H9 (cell line): ENCODE results near the gene CLEC16A. TPM values are rescaled to one million over a fixed set of nuclear protein-coding genes. Genes with fewer than 3 reads are reported as not detected.

Source experiments
- DNase-seq: peaks from one replicate; pipeline ENCODE4 v3.0.0-alpha.2; 2017
- H2AFZ ChIP-seq: one replicate; pipeline ENCODE4 v1.6.1; 2013; ENCODE audit warnings: mild to moderate bottlenecking, low read length, control low read depth, moderate library complexity
- H2AK5ac ChIP-seq: 2 replicates; pipeline ENCODE4 v1.6.1; 2013; ENCODE audit warnings: low read length, control low read depth, mixed read lengths; ENCODE audit not compliant: insufficient read length
- H2BK120ac ChIP-seq: one replicate; pipeline ENCODE4 v1.6.1; 2013; ENCODE audit warnings: low read depth, mild to moderate bottlenecking, low read length, control low read depth, inconsistent platforms; ENCODE audit not compliant: poor library complexity, severe bottlenecking
- H2BK12ac ChIP-seq: 2 replicates; pipeline ENCODE4 v1.6.1; 2013; ENCODE audit warnings: low read length, control low read depth, mixed read lengths, low read depth; ENCODE audit not compliant: insufficient read length
- H2BK15ac ChIP-seq: 2 replicates; pipeline ENCODE4 v1.6.1; 2013; ENCODE audit warnings: low read depth, low read length, control low read depth
- H2BK20ac ChIP-seq: one replicate; pipeline ENCODE4 v1.6.1; 2013; ENCODE audit warnings: low read depth, mild to moderate bottlenecking, low read length, control low read depth, inconsistent platforms; ENCODE audit not compliant: poor library complexity, severe bottlenecking
- H2BK5ac ChIP-seq: 2 replicates; pipeline ENCODE4 v1.6.1; 2013; ENCODE audit warnings: low read length, control low read depth, mixed read lengths; ENCODE audit not compliant: insufficient read length
- H3K14ac ChIP-seq: 2 replicates; pipeline ENCODE4 v1.6.1; 2013; ENCODE audit warnings: low read length, control low read depth; ENCODE audit not compliant: insufficient read depth
- H3K18ac ChIP-seq: 2 replicates; pipeline ENCODE4 v1.6.1; 2013; ENCODE audit warnings: low read depth, mild to moderate bottlenecking, mixed read lengths, low read length, control low read depth; ENCODE audit not compliant: insufficient read length
- H3K23ac ChIP-seq: 2 replicates; pipeline ENCODE4 v1.6.1; 2013; ENCODE audit warnings: low read length, control low read depth, mixed read lengths, low read depth; ENCODE audit not compliant: insufficient read length
- H3K23me2 ChIP-seq: 2 replicates; pipeline ENCODE4 v1.6.1; 2013; ENCODE audit warnings: low read depth, mild to moderate bottlenecking, mixed read lengths, low read length, control low read depth; ENCODE audit not compliant: insufficient read length, poor library complexity, severe bottlenecking
- H3K27ac ChIP-seq: 2 replicates; pipeline ENCODE4 v1.5.1; 2013; ENCODE audit warnings: low read length, control low read depth, mixed read lengths, low read depth; ENCODE audit not compliant: insufficient read length
- H3K27me3 ChIP-seq: 2 replicates; pipeline ENCODE4 v1.6.1; 2013; ENCODE audit warnings: low read length, control low read depth, inconsistent platforms; ENCODE audit not compliant: insufficient read depth
- H3K4ac ChIP-seq: 2 replicates; pipeline ENCODE4 v1.6.1; 2013; ENCODE audit warnings: low read depth, mild to moderate bottlenecking, control low read depth, inconsistent platforms, low read length, moderate library complexity
- H3K4me1 ChIP-seq: 2 replicates; pipeline ENCODE4 v1.6.1; 2013; ENCODE audit warnings: low read length, control low read depth, inconsistent platforms; ENCODE audit not compliant: insufficient read depth
- H3K4me2 ChIP-seq: 2 replicates; pipeline ENCODE4 v1.6.1; 2013; ENCODE audit warnings: low read length, control low read depth, mixed read lengths; ENCODE audit not compliant: insufficient read length, insufficient read depth
- H3K56ac ChIP-seq: 2 replicates; pipeline ENCODE4 v1.6.1; 2013; ENCODE audit warnings: low read depth, mild to moderate bottlenecking, mixed read lengths, low read length, control low read depth; ENCODE audit not compliant: insufficient read length
- H3K79me1 ChIP-seq: 2 replicates; pipeline ENCODE4 v1.6.1; 2013; ENCODE audit warnings: low read depth, mild to moderate bottlenecking, moderate library complexity, low read length, control low read depth, inconsistent platforms; ENCODE audit not compliant: insufficient read depth, poor library complexity, severe bottlenecking
- H3K79me2 ChIP-seq: 2 replicates; pipeline ENCODE4 v1.6.1; 2013; ENCODE audit warnings: low read length, control low read depth, inconsistent platforms; ENCODE audit not compliant: insufficient read depth
- H3K9ac ChIP-seq: 2 replicates; pipeline ENCODE4 v1.6.1; 2013; ENCODE audit warnings: low read length, control low read depth, mixed read lengths; ENCODE audit not compliant: insufficient read length; ENCODE audit errors: extremely low read depth
- H3K9me3 ChIP-seq: one replicate; pipeline ENCODE4 v1.6.1; 2013; ENCODE audit warnings: low read depth, low read length, inconsistent platforms; ENCODE audit not compliant: control insufficient read depth
- H3T11ph ChIP-seq: one replicate; pipeline ENCODE4 v1.6.1; 2013; ENCODE audit warnings: mild to moderate bottlenecking, low read length, control low read depth, inconsistent platforms
- H4K20me1 ChIP-seq: one replicate; pipeline ENCODE4 v1.6.1; 2013; ENCODE audit not compliant: control insufficient read depth, insufficient read length, insufficient read depth
- H4K5ac ChIP-seq: 2 replicates; pipeline ENCODE4 v1.6.1; 2013; ENCODE audit warnings: low read depth, mild to moderate bottlenecking, mixed read lengths, low read length, control low read depth; ENCODE audit not compliant: insufficient read length
- H4K8ac ChIP-seq: replicated peaks from 2 replicates; pipeline ENCODE4 v1.6.1; 2013; ENCODE audit warnings: low read length, control low read depth, mixed read lengths, low read depth; ENCODE audit not compliant: insufficient read length
- H4K91ac ChIP-seq: 2 replicates; pipeline ENCODE4 v1.6.1; 2013; ENCODE audit warnings: low read depth, mild to moderate bottlenecking, moderate library complexity, mixed read lengths, low read length, control low read depth; ENCODE audit not compliant: insufficient read length
- H3K27ac Mint-ChIP-seq, 3 experiments: 2 replicates in 2 of 3; 3 replicates in 1 of 3; pipeline ENCODE4 v1.8.0; 2020 to 2021; ENCODE audit warnings: mixed read lengths in 3 of 3, mild to moderate bottlenecking in 1 of 3, moderate library complexity in 1 of 3
- H3K27me3 Mint-ChIP-seq: 2 replicates; pipeline ENCODE4 v1.8.0; 2021; ENCODE audit warnings: low read depth, mild to moderate bottlenecking, moderate library complexity, mixed read lengths
- H3K36me3 Mint-ChIP-seq, 3 experiments: 2 replicates in 2 of 3; 3 replicates in 1 of 3; pipeline ENCODE4 v1.8.0; 2020 to 2021; ENCODE audit warnings: low read depth in 3 of 3, mixed read lengths in 3 of 3; ENCODE audit not compliant: insufficient read depth in 1 of 3
- H3K4me1 Mint-ChIP-seq, 2 experiments: 2 replicates each; pipeline ENCODE4 v1.8.0; 2020; ENCODE audit warnings: mixed read lengths in 2 of 2
- H3K4me3 Mint-ChIP-seq, 2 experiments: 2 replicates in 1 of 2; 3 replicates in 1 of 2; pipeline ENCODE4 v1.8.0; 2020 to 2021; ENCODE audit warnings: mild to moderate bottlenecking in 2 of 2, mixed read lengths in 2 of 2, moderate library complexity in 1 of 2
- H3K9me3 Mint-ChIP-seq, 2 experiments: 2 replicates in 1 of 2; 3 replicates in 1 of 2; pipeline ENCODE4 v1.8.0; 2020; ENCODE audit warnings: mild to moderate bottlenecking in 2 of 2, mixed read lengths in 2 of 2, moderate library complexity in 1 of 2
- CTCF ChIP-seq: fragments of 200-600 bp; sonication (generic); conservative IDR thresholded peaks from 3 replicates; pipeline ENCODE4 v1.8.0; 2021; ENCODE audit warnings: antibody characterized with exemption, mild to moderate bottlenecking
- WGBS: extraction: QIAGEN DNeasy Blood & Tissue Kit; methylation state at CpG from one replicate; pipeline ENCODE4 v1.1.7; 2013; ENCODE audit warnings: missing lambda C conversion rate, low lambda C conversion rate, mixed read lengths; ENCODE audit not compliant: insufficient read length; ENCODE audit errors: extremely low coverage; 5-methylcytosine and 5-hydroxymethylcytosine counted together
- total RNA-seq: library from RNA; stranded (reverse); gene quantifications from 2 replicates; pipeline ENCODE4 v1.2.1, GENCODE V29; 2021

The CLEC16A gene
- total RNA-seq, 1 experiment from 2014 or later = 15.2 TPM

- Histone ChIP-seq H3K18ac (no peak overlapping the region), H3K23me2 (no peaks in the 10 kb centered on the region), H2AFZ (no peak overlapping the region), H2AK5ac (no peak overlapping the region), H3K4me2 (no peak overlapping the region), H3K4me1 (no peaks in the 10 kb centered on the region), H2BK5ac (no peak overlapping the region), H3K23ac (no peak overlapping the region), H2BK15ac (no peak overlapping the region), H2BK120ac (no peak overlapping the region), H2BK12ac (no peak overlapping the region), H3K79me2 (no peaks in the 10 kb centered on the region), H3K9ac (no peak overlapping the region), H4K8ac (no peak overlapping the region), H3K14ac (no peak overlapping the region), H2BK20ac (no peak overlapping the region), H3K4ac (no peak overlapping the region), H3T11ph (no peak overlapping the region), H3K27ac (no peak overlapping the region), H4K20me1 (no peaks in the 10 kb centered on the region), H3K9me3 (no peaks in the 10 kb centered on the region), H3K27me3 (no peaks in the 10 kb centered on the region), H4K5ac (no peak overlapping the region), H4K91ac (no peak overlapping the region), H3K56ac (no peak overlapping the region), H3K79me1 (no peaks in the 10 kb centered on the region)
- no peak for TF ChIP-seq CTCF
- DNase-seq = no peak
- H3K4me3 Mint-ChIP-seq = no peak overlapping the region
- H3K36me3 Mint-ChIP-seq = peaks cover 0 to 4% (median 0%) of the 10 kb centered on the region in 3 experiments; a peak in 2 of 7 replicates
- peak overlapping the region in 2 of 3 experiments; percentile 63 to 69; a peak in 2 of 7 replicates for H3K27ac Mint-ChIP-seq
- no peaks in the 10 kb centered on the region for H3K9me3 Mint-ChIP-seq
- no CpG with 5 or more reads among the region's 11 CpGs for WGBS
- H3K4me1 Mint-ChIP-seq = no peaks in the 10 kb centered on the region
- H3K27me3 Mint-ChIP-seq = no peaks in the 10 kb centered on the region
These were observed 231.5 kb downstream of the CLEC16A start for GRCh38 chr16:11175787-11176341.
